T-helper 1 cell (primary cell): ENCODE data around the gene MACROH2A1.
A peak's percentile ranks its signal among the peaks of the same experiment; 100 is the strongest.

Experiments
- DNase-seq, 5 donors: peaks; one replicate each; pipeline ENCODE4 v3.0.0-alpha.2; 2012 to 2020

Gene MACROH2A1

DNA sequence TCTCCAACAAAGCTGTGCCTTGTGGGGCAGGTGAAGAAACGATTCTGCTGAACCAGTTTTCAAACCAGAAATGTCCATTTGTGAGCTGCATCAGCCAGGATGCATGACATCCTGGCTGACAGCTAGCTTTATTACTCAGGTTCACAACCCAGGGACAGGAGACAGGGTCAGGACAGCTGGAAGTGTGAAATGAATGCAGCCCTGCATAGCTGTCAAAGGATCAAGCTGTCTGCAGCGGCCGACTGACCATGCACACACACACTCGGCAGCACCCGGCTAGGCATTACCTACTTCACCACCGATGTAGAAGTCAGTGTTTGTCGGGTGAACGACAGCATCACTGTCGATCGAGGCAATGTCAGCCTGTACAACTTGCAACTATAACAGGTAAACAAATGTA, 48.5 kb downstream of the MACROH2A1 start:
- no peak for DNase-seq

DNA sequence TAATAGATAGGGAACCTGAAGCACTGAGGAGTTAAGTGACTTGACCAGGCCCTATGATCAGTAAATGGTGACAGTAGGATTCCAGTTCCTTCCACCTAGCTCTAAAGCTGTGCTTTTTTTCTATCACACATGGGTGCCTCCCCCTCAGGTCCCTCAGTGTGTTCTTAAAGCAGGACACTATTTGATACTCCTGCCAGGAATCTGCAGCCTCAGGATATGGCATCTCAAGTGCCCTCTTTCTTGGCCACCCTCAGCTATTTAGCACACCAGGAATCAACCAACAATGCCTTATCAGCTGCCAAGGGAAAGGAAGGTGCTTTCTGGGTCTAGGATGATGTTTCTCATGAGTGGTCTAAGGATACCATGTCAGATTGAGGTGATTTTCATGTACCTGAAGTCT, 49.1 kb downstream of the MACROH2A1 start:
- no peak for DNase-seq

DNA sequence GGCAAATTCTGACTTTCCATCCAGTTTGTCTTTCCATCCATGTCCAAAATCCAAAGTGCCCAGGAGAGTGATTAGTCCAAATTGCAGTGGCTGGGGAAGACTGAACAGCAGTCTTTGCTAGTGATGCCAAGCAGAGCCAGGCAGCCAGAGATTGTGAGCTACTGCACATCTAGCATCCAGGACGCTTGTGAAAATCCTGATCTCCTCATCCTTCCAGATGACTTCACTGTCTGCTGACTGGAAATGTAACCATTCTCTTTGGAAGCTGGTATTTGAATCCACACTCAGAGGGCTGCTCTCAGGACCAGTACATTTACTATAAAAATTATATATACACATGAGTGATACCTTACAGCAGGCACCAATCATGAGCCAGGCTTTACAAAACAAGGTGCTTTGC, 49.6 kb downstream of the MACROH2A1 start:
- no peak for DNase-seq

DNA sequence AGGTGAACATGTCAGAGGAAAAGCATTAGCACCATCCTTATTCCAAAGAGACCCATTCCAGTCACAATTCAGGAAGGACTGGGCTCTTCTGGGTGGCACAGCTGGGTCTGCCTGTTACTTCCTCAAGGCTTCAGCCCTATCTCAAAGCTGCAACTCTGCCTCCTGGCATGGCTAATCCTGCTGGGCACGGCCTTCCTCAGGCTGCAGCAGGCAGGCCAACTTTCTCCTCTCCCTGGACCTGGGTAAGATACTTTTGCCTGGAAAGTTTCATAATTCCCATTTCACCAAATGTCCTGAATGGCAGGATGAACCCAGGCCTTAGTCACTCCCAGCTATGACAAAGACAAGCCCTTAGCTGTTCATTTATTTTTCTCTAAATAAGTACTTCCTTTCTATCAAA, 50.1 kb downstream of the MACROH2A1 start:
- no peak for DNase-seq

DNA sequence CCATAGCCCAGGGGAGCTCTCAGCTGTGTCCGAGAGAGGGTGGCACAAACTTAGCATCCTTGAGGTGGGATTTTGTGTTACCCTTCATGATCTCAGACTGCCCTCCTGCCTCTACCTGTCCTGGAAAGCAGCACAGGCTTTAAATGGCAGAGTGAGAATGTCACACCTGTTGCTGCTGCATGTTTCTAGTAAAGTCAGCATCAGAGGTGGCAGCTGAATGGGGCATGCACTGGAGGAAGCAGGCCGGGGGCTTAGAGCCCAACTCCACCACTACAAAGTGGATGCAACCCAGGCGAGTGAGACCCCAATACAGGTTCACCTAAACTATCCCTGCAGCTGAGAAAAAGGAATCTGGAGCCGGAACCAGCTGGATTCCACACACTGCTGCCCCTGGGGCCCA, 51.6 kb downstream of the MACROH2A1 start:
- DNase-seq = no peak

DNA sequence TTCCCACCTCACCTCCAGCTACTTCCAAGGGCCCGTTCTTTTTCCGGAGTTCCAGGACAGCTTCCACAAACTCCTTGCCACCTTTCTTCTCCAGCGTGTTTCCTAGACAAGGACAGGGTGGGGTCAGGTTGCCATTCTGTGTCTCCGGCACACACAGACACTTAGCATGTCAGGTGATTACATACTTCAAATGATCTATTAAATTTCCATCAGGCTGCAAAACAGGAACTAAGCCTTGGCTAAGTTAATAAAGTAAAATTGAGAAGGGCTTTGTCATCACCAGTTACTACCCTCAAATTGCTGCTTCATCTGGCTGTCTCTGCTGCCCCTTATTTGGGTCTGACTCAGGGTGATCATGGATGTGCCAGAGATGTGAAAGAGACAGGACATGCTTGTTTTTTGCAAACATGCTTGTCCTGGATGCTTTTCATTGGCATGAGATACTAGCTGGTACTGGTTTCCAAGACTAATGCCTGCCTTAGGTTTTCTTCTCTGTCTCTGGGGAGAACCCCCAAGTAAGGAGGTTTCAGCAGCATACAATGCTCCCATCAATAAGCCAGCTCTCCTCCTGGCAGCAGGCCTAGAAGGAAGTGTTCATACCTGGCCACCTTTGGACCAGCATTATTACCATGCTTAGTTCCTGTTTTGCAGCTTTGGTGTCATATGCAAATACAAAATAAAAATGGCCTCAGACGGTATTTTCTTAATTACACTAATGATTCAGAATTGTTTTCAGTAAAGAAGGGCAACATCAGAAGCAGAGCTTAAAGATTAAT, 52.9 kb downstream of the MACROH2A1 start:
- no peak for DNase-seq

DNA sequence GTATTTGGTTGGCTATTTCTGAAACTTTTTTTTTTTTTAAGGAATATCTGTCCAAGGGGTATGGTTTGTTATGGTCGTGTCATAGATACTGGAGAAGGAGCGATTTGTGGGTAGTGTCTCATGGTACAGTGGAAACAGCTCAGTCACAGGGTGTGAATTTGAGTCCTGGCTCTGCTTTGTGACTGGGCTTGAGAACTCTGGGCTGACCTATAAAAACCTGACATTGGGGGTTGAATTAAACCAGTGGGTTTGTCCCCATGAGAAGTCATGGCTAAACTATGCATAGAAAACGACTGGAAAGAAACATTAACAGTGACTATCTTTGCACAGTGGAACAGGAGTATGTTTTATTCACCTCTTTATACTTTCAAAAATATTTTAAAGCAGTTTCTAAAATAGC, 54.7 kb downstream of the MACROH2A1 start:
- no peak for DNase-seq

DNA sequence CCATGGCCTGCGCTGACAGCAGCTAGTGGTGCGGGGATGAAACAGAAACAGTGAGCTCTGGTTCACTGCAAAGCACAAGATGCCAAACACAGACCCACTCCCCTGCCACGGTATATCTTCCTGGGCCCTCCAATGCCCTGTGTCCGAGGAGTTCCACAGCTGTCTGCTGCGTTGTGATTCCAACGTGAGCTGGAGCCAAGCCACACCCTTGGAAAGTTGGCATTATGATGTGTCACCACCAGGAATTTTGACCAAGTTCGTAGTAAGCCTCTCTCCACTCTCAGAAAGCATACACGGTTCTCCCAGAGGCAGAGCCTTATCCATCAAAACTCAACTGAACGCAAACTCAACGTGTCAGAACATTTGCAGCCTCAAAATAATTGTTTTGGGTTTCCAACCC, 55.6 kb downstream of the MACROH2A1 start:
- no peak for DNase-seq

DNA sequence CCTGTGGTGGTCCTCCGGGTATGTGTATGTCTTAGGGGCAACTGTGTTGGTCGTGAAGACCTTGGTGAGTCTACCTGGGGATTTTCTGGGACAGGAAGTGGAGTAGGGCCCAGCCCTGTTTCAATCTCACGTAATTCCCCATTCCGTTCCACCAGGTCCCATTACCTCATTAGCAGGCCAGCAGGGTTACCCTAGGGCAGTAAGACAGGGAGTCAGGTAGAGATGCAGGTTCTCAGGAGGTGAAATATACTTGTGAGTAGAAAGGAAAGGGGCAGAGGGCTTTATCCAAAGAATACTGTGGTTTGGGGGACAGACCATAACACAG, 56.5 kb downstream of the MACROH2A1 start:
- no peak for DNase-seq

DNA sequence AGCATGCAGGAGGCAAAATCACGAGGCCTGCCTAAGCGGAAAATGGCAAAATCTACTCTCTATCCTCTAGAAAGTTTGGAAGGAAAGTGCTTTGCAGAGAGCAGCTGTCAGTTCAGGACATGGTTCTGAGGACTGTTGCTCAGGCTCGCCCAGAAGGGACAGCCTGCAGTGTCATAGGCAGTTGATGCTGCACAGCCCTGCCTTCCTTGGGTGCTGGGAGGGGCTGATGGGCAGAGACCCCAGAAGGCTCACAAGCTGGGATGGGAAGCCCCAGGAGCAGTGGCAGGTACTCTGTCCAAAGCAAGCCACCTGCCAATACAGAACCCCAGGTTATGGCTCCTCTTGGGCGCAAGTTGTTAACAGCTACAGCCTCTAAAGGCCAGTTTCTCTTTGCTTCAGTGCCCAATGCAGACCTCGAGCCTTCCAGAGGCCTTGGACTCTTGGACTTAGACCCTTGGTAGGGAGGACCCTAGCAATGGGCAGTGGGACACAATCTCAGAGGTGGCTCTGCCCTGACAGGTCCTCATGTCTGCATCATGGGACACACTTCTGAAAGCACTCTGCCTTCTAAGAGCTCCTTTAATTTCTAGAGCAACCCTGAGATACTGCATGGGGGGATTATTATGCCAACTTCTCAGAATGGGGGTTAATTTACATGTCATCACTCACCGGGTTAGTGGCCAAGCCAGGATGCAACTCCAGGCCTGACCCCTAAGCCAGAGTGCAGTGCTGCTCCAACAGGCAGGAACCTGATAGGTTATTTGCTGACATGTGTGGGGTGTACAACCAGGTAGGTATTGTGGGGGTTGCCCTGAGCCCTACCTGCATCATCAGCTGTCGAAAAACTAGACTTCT, 57.1 kb downstream of the MACROH2A1 start:
- DNase-seq = no peak

DNA sequence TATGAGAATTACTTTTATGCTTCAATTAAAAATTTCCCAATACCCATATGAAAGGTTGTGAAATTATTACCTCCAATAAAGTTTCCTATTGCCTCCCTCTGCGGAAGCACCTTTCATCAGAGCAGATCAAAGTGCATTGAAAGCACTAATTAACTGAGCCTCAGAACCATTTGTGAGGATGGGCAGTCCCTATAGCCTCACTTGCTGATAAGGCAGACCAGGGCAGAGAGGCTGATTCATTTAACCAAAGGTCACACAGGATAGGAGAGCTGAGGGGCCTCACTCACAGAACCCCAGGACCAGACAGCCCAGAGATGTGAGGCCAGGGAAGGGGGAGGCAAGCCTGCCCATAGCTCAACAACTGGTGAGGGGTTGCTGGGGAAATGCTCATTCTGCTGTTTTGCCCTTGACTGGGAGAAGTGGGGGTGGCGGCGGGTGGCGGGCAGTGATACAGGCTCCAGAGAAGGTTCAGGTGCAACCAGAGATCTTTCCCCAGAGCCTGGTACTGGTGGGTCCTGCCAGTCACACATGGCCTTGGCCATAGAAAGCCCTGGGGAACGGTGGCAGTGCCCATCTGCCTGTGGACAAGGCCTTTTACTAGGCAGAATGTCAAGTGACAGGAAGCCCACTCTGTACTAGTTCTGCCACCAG, 57.9 kb downstream of the MACROH2A1 start:
- no peak for DNase-seq

DNA sequence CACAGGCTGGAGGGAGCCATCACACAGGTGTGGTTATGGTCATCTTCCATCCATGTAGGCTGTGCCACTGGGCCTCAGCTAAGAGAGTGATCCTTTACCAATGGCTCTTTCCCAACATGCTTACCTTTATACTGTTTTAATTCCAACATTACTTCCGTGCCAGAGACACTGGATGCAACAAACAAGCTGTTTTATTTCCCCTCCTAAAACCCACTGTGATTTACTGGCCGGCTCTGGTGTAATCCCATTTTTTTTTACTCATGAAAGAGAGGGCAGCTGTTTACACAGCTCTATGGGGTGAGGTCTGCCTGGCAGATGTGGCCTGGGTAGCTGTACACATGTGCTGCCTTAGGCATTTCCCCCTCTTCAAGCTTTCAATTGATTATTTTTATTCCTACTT, 58.5 kb downstream of the MACROH2A1 start:
- no peak for DNase-seq

DNA sequence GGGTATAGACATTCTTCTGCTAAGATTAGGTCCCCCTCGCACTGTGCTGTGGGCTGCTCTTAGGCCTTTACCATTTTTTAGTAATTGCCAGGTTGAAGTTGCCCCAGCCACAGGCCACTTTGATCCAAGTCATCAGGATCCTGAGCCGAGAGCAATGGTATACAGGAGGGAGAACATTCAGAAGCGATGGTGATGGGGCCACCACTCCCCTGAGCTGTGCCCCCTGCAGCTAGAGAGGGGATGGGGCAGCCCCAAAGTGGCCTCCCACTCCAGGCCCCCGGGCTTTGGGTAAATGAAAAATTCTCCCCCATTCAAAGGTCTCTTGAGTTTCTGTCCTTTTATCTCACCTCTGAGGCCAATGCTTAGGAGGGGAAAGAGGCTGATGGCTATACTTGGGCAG, 59.4 kb downstream of the MACROH2A1 start:
- no peak for DNase-seq

DNA sequence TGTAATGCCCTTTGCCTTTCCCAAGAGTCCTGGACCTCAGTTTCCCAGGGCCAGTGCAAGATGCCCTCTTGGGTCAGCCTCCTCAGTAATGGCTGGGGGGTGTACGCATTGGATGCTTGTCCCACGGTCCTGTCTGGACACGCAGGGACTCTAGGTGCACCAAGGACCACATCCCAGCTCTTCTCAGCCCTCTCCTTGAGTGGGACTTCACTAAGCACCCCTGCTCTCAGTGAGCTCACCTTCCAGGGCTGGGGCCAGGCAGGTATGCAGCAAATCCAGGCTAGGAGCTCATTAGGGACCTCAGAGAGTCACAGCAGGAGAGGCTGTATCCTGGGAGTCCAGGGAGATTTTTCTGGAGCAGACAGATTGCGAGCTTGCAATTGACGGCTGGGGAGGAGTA, 59.8 kb downstream of the MACROH2A1 start:
- DNase-seq = no peak

DNA sequence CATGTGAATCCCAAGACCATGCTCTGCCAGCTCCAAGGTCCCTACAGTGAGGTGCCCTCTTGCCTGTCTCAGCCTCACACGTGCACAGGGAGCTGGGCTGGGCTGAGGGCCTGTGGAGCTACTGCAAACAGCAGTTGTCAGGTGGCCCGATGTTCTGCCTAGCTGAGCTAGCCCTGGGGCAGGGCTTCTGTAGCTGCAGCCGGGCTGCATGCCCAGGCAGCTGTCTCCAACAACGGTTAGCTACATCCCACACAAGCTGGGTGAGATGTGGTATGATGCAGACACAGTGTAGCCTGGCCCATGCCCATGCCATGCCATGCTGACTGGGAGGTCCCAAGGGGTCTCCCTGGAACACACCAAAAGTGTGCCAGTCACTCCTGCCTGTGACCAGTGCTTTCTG, 62.0 kb downstream of the MACROH2A1 start:
- no peak for DNase-seq

DNA sequence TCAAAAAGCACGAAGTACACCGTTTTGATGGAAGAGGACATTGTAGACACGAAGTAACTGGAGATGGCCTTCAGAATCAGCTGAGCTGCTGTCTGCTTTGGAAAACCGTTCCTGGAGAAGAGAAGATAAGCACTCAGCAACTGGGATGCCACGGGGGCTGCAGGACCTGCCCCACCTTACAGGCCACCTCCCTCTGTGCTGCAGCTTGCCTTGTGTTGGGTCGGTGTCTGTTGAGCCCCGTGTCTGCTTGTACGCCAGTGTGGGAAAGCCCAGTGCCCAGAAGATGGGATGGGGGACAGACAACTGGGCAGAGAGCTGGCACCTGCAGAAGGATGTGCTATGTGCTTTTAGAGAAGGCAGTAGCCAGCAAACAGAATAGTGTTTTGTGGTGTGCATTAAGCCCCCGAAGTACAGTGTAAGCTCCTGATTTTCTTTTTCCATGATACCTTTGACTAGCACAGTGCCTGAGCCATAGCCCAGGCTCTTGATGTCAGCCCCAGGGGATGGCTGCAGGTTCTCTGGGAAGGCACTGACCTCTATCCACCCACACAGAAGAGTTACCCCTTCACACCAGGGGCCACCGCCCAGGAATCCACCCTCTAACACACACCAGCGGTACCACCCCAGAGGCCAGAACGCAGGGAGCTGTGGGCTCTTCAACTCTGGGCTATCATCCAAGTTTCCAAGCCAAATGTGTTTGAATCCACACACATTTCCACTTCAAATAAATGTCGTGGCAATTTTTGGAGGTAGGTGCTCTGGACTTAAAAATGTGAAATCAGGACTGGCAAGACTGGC, 63.8 kb downstream of the MACROH2A1 start:
- DNase-seq = no peak

DNA sequence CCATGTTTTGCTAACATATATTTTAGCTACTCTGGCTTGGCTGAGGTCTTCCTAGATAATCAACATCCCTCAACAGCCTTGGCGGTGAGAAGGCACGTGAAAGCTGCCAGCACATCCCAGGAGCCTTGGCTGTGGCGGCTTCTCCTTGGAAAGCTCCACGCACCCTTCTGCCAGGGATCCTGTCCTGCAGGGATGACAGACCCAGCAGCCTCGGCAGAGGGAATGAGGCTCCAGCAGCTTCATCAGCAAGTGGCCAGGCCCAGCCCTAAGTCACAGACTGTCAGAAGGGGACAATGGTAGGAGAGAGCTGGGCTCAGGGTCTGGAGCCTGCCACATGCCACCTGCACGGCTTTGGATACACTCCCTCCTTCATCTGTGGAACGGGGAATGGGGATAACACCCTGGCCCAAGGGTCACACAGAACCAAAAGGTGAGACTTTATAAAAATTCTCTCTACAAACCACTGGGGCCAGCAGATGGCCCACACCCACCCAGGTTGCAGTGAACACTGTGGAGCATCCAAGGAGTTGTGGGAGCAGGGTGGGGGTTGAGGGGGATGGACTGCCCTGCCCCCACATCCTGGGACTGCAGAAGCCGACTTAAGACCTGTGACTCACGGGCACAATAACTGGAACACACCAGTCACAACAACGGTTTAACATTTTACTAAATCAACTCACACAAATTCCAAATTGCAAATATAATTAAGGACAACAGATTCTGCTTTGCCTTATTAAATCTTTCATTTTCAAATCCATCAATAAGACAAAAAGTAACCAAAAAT, 65.1 kb downstream of the MACROH2A1 start:
- DNase-seq = no peak

DNA sequence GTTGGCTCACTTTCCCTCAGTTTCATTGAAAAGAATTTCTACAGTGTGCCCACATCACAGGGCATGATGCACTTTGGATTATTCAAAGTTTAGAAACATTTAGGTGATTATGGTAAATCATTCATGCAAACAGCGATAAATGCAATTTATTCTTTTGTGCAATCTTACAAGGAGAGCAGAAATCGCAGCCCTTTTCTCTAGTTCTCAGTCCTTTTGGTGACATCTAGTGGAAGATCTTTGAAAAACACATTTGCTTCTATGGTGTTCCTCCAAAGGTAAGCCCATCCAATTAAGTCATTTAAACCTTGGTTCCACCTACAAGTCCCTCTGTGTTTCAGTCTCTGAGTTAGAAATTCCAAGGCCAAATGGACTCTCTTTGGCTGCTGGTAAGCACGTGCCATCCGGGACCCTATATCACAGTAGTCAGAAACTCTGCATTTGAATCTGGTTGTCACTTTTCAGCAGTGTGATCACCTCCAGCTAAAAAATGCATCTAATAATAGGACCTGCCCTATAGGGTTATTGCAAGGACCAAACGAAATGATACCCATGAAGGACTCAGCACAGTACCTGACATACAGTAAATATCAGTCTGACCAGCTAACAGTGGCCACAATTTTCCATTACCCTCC, 66.4 kb downstream of the MACROH2A1 start:
- DNase-seq = peak in 1 of 5 donors; percentile 27

DNA sequence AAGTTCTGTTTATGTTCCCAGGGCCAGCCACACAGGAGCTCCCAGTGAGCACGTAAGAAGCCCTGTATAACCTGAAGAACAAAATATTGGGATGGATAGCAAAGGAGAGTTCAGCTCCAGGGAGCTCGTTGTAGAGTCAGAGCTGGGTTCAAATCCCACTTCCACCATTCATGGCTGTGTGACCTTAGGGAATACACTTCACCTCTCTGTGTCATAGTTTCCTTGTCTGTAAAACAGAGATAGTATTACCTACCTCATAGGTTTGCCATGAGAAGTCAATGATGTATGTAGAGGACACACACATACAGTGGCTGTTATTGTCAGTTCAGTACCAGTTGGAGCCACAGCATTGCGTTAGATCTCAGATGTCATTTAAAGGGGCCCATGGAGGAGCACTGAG, 67.4 kb downstream of the MACROH2A1 start:
- no peak for DNase-seq

DNA sequence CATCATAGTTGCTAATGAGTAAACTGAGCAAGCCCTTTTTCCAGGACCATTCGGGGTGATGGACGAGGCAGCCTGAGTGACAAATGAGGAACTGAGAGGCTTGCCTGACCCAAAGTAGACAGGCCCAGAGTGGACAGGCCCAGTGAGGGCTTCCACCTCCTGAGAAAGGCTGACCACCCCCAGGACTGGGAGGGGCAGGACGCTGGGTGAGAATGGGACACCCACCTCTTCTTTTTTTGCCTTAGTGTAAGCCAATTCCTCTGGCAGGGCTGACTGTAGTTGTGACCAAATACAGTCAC, 68.3 kb downstream of the MACROH2A1 start:
- DNase-seq = no peak

DNA sequence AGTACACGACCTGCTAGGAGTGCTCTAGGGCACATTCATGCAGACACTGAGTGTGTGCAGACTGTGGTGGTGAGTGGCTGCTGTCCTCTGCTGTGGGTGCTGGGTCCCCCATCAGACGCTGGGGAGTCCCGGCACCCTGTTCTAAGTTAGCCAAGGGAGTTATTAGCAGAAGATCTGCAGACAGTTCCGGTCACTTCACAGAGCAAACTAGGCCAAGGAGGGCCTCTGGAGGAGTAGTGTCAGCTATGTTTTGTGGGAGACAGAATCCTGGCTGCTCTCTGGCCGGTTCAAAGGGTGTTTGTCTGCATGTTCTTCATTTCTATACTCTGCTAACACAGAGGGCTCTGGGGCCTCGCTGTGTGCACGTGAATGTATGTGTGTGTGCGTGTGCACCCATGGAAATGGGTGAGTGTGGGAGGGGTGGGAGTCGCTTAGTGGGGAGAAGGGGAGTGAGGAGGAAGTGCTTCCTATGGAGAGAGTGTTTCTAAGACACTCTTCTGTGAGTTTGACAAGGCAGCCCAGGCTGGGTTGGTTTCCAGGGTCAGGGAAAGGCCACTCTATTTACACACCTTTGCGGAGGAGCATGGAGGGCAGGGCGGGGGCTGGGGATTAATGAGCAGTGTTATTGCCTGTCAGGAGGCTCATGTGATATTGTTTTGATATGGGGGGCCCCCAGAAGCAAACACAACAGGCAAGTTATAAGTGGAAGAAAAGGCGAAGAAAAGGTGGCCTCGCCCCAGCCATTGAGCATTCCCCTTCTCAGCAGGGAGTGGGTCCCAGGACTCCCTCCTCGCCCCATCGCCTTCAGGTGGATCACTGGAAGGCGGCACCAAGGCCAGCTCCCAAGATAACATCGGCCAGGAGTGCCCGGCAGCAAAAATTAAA, 68.9 kb downstream of the MACROH2A1 start:
- no peak for DNase-seq
